Measurements from ENCODE around the gene SUSD3.

Gene SUSD3

GRCh38 chr9:93123561-93124283, 65.2 kb downstream of the SUSD3 start:
- TF ChIP-seq, protein P1, sequence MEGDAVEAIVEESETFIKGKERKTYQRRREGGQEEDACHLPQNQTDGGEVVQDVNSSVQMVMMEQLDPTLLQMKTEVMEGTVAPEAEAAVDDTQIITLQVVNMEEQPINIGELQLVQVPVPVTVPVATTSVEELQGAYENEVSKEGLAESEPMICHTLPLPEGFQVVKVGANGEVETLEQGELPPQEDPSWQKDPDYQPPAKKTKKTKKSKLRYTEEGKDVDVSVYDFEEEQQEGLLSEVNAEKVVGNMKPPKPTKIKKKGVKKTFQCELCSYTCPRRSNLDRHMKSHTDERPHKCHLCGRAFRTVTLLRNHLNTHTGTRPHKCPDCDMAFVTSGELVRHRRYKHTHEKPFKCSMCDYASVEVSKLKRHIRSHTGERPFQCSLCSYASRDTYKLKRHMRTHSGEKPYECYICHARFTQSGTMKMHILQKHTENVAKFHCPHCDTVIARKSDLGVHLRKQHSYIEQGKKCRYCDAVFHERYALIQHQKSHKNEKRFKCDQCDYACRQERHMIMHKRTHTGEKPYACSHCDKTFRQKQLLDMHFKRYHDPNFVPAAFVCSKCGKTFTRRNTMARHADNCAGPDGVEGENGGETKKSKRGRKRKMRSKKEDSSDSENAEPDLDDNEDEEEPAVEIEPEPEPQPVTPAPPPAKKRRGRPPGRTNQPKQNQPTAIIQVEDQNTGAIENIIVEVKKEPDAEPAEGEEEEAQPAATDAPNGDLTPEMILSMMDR (IDR thresholded peaks at IDR 0.05; ENCODE audit: borderline replicate concordance, insufficient read depth, low read depth, low read length), result no peak

GRCh38 chr9:93124793-93125192, 66.3 kb downstream of the SUSD3 start:
- no peak overlapping the region for H3K4me3 ChIP-seq (ENCODE audit: low read depth, low read length)
- TF ChIP-seq, protein P1 (IDR thresholded peaks at IDR 0.05; ENCODE audit: borderline replicate concordance, insufficient read depth, low read depth, low read length), result no peak

More at GRCh38 chr9:93123561-93124283, 65.2 kb downstream of the SUSD3 start:
- no peak overlapping the region for H3K4me3 ChIP-seq (ENCODE audit: low read depth, low read length)

DNA sequence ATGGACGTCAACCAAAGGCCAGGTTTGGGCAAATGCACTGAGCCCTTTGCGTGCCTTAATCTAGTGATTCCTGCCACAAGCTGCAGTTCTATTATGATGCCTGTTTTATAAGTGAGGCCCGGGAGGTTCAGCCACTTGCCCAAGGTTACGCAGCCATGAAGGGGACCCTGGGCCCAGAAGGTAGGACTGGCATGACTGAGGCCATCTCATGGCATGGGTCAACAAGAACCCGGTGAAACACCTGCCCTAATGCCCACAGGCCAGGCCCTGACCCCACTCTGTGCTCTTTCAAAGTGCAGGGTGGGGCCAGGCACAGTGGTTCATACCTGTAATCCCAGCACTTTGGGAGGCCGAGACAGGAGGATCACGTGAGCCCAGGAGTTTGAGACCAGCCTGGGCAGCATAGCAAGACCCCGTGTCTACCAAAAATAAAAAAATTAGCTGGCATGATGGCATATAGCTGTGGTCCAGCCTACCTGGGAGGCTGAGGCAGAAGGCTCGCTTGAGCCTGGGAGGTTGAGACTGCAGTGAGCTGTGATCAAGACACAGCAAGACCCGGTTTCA, 66.9 kb downstream of the SUSD3 start:
- TF ChIP-seq, protein P1 (IDR thresholded peaks at IDR 0.05; ENCODE audit: borderline replicate concordance, insufficient read depth, low read depth, low read length), result no peak
- no peak overlapping the region for H3K4me3 ChIP-seq (ENCODE audit: low read depth, low read length)

GRCh38 chr9:93126151-93126781, 67.8 kb downstream of the SUSD3 start:
- TF ChIP-seq, protein P1 (IDR thresholded peaks at IDR 0.05; ENCODE audit: borderline replicate concordance, insufficient read depth, low read depth, low read length), result no peak

GRCh38 chr9:93126825-93127368, 68.4 kb downstream of the SUSD3 start:
- no peak overlapping the region for H3K4me3 ChIP-seq (ENCODE audit: low read depth, low read length)
- TF ChIP-seq, protein P1 (IDR thresholded peaks at IDR 0.05; ENCODE audit: borderline replicate concordance, insufficient read depth, low read depth, low read length), result no peak

More at GRCh38 chr9:93126151-93126781, 67.8 kb downstream of the SUSD3 start:
- no peak overlapping the region for H3K4me3 ChIP-seq (ENCODE audit: low read depth, low read length)

DNA sequence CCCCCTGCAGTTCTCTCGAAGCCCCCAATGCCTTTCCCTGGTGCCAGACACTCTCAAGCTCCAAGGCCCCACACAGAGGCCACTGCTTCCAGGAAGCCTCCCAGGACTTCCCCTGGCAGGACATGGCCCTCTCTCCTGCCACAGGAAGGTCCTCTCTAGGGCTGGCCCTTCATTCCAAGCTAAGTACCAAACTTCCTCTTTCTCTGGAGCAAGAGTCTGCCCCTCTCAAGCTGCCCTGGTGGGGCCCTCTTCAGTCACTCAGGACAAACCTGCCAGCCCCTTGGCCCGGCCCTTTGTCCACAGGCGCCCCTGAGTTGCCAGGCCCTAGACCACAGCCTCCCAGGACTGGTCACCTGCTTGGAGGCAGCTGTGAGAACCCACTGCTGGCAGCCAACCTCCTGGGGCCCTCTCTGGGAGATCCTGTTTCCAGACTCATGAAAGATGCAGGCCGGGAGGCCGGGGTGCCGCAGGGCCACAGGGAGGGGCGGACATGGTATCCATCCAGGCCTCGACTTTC, 69.0 kb downstream of the SUSD3 start:
- H3K4me3 ChIP-seq (ENCODE audit: low read depth, low read length), result no peak overlapping the region
- TF ChIP-seq, protein P1 (IDR thresholded peaks at IDR 0.05; ENCODE audit: borderline replicate concordance, insufficient read depth, low read depth, low read length), result no peak

Data from GM12875 (cell line).